Measurements from ENCODE around the gene MLYCD. TPM values are rescaled to one million over a fixed set of nuclear protein-coding genes. Genes with fewer than 3 reads are reported as not detected.

Gene MLYCD
- total and polyA plus RNA-seq, 8 donors = 4.3 to 11.2 (median 8.9) TPM

DNA sequence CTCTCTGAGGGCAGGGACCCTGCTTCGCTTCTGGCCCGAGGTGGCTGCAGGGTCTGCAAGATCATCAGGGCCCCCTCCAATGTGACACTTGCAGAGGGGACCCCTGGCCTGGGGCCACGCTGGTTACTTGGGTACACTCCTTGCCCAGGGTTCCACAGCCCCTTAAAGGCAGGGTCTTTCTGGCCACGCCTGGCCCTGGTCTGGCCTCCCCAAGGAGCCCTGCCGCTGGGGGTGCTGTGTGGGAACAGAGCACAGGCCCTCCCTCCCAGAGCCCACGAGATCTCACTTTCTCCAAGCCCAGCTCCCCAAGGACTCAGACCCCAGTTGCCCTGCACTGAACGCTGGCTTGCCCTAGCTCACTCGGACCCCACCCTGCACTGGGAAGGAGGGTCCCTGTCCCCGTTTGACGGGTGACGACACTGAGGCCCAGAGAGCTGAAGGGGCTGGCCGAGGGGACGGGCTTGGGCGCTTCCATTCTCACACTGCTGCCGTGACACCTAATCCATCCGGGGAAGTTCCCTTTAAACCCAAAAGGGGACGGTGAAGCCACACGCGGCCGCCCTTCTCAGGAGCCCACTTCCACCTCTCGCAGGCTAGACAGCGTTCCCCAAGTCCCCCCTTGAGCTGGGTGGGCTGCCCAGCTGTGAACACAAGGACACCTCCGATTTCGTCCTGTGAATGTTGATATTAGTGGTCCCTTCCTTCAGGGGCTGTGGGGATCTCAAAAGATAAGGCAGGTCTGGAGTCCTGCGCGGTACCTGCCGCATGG is 27.2 kb downstream of the MLYCD start:
- Histone ChIP-seq H3K9me3 (no peaks in the 10 kb centered on the region), H3K27ac (no peak overlapping the region), H3K36me3 (no peaks in the 10 kb centered on the region), H3K4me1 (no peaks in the 10 kb centered on the region), H3K4me3 (no peak overlapping the region), H3K27me3 (no peaks in the 10 kb centered on the region)
- FAIRE-seq (no peak), ATAC-seq (peak in 2 of 4 donors; percentile 2 to 9), DNase-seq (peak in 1 of 6 donors; percentile 67)
- intact Hi-C loops (cut with DNase I) = no loop called here
- TF ChIP-seq, protein P1, sequence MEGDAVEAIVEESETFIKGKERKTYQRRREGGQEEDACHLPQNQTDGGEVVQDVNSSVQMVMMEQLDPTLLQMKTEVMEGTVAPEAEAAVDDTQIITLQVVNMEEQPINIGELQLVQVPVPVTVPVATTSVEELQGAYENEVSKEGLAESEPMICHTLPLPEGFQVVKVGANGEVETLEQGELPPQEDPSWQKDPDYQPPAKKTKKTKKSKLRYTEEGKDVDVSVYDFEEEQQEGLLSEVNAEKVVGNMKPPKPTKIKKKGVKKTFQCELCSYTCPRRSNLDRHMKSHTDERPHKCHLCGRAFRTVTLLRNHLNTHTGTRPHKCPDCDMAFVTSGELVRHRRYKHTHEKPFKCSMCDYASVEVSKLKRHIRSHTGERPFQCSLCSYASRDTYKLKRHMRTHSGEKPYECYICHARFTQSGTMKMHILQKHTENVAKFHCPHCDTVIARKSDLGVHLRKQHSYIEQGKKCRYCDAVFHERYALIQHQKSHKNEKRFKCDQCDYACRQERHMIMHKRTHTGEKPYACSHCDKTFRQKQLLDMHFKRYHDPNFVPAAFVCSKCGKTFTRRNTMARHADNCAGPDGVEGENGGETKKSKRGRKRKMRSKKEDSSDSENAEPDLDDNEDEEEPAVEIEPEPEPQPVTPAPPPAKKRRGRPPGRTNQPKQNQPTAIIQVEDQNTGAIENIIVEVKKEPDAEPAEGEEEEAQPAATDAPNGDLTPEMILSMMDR (IDR thresholded peaks at IDR 0.05) = no peak
- WGBS, 2 donors = 59 to 60% methylated on average over 27 of the region's 27 CpGs

GRCh38 chr16:83926726-83927397 is 27.9 kb downstream of the MLYCD start:
- no peaks in the 10 kb centered on the region for H3K27me3 ChIP-seq
- TF ChIP-seq, protein P1 (IDR thresholded peaks at IDR 0.05) = peak; percentile 86 to 97 (median 94)
- no peaks in the 10 kb centered on the region for H3K9me3 ChIP-seq
- DNase-seq (peak; percentile 61 to 93 (median 81)), FAIRE-seq (peak; percentile 67), ATAC-seq (peak; percentile 74 to 96 (median 91))
- intact Hi-C loops (cut with DNase I) = no loop called here
- H3K36me3 ChIP-seq = no peaks in the 10 kb centered on the region
- H3K4me3 ChIP-seq = peak overlapping the region in 1 of 4 donors; percentile 28
- WGBS, 2 donors = 24 to 25% methylated on average over 35 of the region's 35 CpGs
- H3K27ac ChIP-seq = peak overlapping the region; percentile 57 to 70 (median 66)
- H3K4me1 ChIP-seq = no peaks in the 10 kb centered on the region

- ATAC-seq = no peak
These were observed 29.6 kb downstream of the MLYCD start for GRCh38 chr16:83928341-83929055.

DNA sequence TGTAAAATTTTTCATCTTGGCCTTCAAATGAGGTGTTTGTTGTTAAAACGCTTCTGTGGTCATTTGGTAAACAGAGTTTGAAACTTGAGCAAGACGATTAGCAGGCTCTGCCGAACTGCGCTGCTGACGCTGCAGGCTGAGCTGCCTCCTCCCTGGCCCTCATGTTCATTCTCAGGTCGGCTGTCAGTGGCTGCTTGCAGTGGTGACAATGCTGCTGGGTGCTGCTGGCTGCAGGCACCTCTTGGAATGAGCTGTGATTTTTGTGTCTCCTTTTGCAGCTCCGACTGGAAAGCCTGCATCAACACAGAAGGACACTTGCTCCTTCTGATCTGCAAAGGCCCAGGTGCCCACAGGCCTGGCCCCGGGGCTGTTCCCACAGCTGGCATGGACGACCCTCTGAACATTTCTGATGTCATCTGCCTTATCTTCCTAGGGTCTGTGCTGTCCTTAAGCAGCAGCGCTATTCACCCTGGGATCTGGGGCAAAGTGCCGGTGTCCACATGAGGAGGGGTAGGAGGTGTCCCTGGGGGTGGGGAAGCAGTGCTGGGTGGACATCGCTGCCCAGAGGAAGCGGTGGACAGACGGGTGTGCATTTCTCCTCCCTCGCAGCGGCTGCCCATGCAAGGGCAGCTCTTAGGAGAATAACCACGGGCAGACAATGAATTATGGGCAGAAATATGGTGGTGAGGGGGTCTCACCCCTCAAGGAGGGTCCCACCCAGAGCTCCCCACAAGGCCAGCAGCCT is 31.1 kb downstream of the MLYCD start:
- FAIRE-seq = no peak

More at GRCh38 chr16:83928341-83929055, 29.6 kb downstream of the MLYCD start:
- H3K36me3 ChIP-seq = no peaks in the 10 kb centered on the region
- no peaks in the 10 kb centered on the region for H3K9me3 ChIP-seq
- WGBS, 2 donors = 87 to 88% methylated on average over 16 of the region's 16 CpGs
- FAIRE-seq (no peak), DNase-seq (peak in 1 of 6 donors; percentile 19)
- intact Hi-C loops (cut with DNase I) = no loop called here
- TF ChIP-seq, protein P1 (IDR thresholded peaks at IDR 0.05) = no peak
- no peak overlapping the region for H3K27ac ChIP-seq
- no peaks in the 10 kb centered on the region for H3K27me3 ChIP-seq
- no peak overlapping the region for H3K4me3 ChIP-seq
- H3K4me1 ChIP-seq = no peaks in the 10 kb centered on the region

More for the DNA sequence above, 31.1 kb downstream of the MLYCD start:
- Histone ChIP-seq H3K36me3 (no peaks in the 10 kb centered on the region), H3K4me3 (no peak overlapping the region), H3K4me1 (no peaks in the 10 kb centered on the region), H3K27me3 (no peaks in the 10 kb centered on the region), H3K9me3 (no peaks in the 10 kb centered on the region), H3K27ac (no peak overlapping the region)
- WGBS, 2 donors = 84 to 90% methylated on average over 17 of the region's 17 CpGs
- ATAC-seq (no peak), DNase-seq (peak in 1 of 6 donors; percentile 42)
- TF ChIP-seq, protein P1 (IDR thresholded peaks at IDR 0.05) = no peak
- intact Hi-C loops (cut with DNase I) = no loop called here
